Choroid plexus epithelial cell (primary cell): ENCODE results near the gene REM2.

Experiments used
- DNase-seq: peaks from one replicate; pipeline ENCODE4 v3.0.0-alpha.2; 2010; ENCODE audit warnings: low read depth
- H3K4me3 ChIP-seq: 2 replicates; pipeline ENCODE4 v1.5.1; 2011; ENCODE audit warnings: low read depth, mild to moderate bottlenecking, control low read depth, low read length, moderate library complexity
- TF ChIP-seq, protein P1 (sequence below): conservative IDR thresholded peaks from 2 replicates; pipeline ENCODE4 v1.5.1; 2011; ENCODE audit warnings: low read depth, mild to moderate bottlenecking, control low read depth, inconsistent platforms, low read length, moderate library complexity

Gene REM2

GRCh38 chr14:22871224-22872032, 11.6 kb upstream of the REM2 start, which contains the start of gene LRP10:
LRP10 (plus strand) TSS chr14:22871740; CDS start chr14:22872304, 564 bp downstream.
- DNase-seq = peak; percentile 89
- TF ChIP-seq, protein P1, sequence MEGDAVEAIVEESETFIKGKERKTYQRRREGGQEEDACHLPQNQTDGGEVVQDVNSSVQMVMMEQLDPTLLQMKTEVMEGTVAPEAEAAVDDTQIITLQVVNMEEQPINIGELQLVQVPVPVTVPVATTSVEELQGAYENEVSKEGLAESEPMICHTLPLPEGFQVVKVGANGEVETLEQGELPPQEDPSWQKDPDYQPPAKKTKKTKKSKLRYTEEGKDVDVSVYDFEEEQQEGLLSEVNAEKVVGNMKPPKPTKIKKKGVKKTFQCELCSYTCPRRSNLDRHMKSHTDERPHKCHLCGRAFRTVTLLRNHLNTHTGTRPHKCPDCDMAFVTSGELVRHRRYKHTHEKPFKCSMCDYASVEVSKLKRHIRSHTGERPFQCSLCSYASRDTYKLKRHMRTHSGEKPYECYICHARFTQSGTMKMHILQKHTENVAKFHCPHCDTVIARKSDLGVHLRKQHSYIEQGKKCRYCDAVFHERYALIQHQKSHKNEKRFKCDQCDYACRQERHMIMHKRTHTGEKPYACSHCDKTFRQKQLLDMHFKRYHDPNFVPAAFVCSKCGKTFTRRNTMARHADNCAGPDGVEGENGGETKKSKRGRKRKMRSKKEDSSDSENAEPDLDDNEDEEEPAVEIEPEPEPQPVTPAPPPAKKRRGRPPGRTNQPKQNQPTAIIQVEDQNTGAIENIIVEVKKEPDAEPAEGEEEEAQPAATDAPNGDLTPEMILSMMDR = no peak
- H3K4me3 ChIP-seq = peak within 1 kb of the TSS; percentile 85

- DNase-seq = peak; percentile 87
- TF ChIP-seq, protein P1 = peak; percentile 96
- H3K4me3 ChIP-seq = peak overlapping the region; percentile 85
Observed at GRCh38 chr14:22872033-22872832, 10.8 kb upstream of the REM2 start.

GRCh38 chr14:22872833-22873520, 10.0 kb upstream of the REM2 start:
- no peak for DNase-seq
- TF ChIP-seq, protein P1 = no peak
- peak overlapping the region; percentile 85 for H3K4me3 ChIP-seq

DNA sequence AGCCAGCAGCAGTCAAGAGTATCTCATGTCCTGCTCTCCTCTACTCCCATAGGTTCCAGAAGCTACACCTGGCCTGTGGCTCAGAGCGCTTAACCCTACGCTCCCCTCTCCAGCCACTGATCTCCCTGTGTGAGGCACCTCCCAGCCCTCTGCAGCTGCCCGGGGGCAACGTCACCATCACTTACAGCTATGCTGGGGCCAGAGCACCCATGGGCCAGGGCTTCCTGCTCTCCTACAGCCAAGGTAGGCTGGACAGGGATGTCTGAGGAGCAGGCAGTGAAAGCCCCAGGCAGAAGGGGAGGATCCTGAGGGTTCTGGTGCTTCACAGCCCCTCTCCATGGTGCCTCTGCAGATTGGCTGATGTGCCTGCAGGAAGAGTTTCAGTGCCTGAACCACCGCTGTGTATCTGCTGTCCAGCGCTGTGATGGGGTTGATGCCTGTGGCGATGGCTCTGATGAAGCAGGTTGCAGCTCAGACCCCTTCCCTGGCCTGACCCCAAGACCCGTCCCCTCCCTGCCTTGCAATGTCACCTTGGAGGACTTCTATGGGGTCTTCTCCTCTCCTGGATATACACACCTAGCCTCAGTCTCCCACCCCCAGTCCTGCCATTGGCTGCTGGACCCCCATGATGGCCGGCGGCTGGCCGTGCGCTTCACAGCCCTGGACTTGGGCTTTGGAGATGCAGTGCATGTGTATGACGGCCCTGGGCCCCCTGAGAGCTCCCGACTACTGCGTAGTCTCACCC, 7.8 kb upstream of the REM2 start:
- TF ChIP-seq, protein P1 = no peak
- H3K4me3 ChIP-seq = no peak overlapping the region
- no peak for DNase-seq

DNA sequence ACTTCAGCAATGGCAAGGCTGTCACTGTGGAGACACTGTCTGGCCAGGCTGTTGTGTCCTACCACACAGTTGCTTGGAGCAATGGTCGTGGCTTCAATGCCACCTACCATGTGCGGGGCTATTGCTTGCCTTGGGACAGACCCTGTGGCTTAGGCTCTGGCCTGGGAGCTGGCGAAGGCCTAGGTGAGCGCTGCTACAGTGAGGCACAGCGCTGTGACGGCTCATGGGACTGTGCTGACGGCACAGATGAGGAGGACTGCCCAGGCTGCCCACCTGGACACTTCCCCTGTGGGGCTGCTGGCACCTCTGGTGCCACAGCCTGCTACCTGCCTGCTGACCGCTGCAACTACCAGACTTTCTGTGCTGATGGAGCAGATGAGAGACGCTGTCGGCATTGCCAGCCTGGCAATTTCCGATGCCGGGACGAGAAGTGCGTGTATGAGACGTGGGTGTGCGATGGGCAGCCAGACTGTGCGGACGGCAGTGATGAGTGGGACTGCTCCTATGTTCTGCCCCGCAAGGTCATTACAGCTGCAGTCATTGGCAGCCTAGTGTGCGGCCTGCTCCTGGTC, 7.2 kb upstream of the REM2 start:
- H3K4me3 ChIP-seq = no peak overlapping the region
- TF ChIP-seq, protein P1 = no peak
- no peak for DNase-seq

- H3K4me3 ChIP-seq = no peak overlapping the region
- TF ChIP-seq, protein P1 = no peak
- DNase-seq = no peak
Observed at GRCh38 chr14:22877000-22877501, 6.0 kb upstream of the REM2 start.
